Endodermal cell (in vitro differentiated cells): ENCODE results near the gene GTF2E1. TPM values are rescaled to one million over a fixed set of nuclear protein-coding genes. Genes with fewer than 3 reads are reported as not detected.

Experiments used
- DNase-seq: peaks from one replicate; pipeline ENCODE4 v3.0.0-alpha.2; 2017
- H3K27ac ChIP-seq: 2 replicates; pipeline ENCODE4 v1.5.1; 2013; ENCODE audit warnings: mild to moderate bottlenecking, low read depth, low read length, moderate library complexity
- H3K27me3 ChIP-seq: 2 replicates; pipeline ENCODE4 v1.6.1; 2013; ENCODE audit warnings: mild to moderate bottlenecking, low read length, moderate library complexity; ENCODE audit not compliant: insufficient read depth, control insufficient read depth, poor library complexity, severe bottlenecking
- H3K36me3 ChIP-seq: 2 replicates; pipeline ENCODE4 v1.7.0; 2013; ENCODE audit warnings: mild to moderate bottlenecking, low read length, moderate library complexity; ENCODE audit not compliant: control insufficient read depth, insufficient read depth
- H3K4me1 ChIP-seq: one replicate; pipeline ENCODE4 v1.7.0; 2013; ENCODE audit warnings: low read length; ENCODE audit not compliant: control insufficient read depth, insufficient read depth
- H3K4me3 ChIP-seq: 2 replicates; pipeline ENCODE4 v1.5.1; 2013; ENCODE audit warnings: mild to moderate bottlenecking, low read length, moderate library complexity
- H3K9ac ChIP-seq: 2 replicates; pipeline ENCODE4 v1.6.1; 2013; ENCODE audit warnings: mild to moderate bottlenecking, low read length, moderate library complexity; ENCODE audit not compliant: poor library complexity, severe bottlenecking; ENCODE audit errors: extremely low read depth
- H3K9me3 ChIP-seq: 2 replicates; pipeline ENCODE4 v1.6.1; 2013; ENCODE audit warnings: mild to moderate bottlenecking, low read length, moderate library complexity; ENCODE audit not compliant: control insufficient read depth
- H3K27ac Mint-ChIP-seq: 2 replicates; pipeline ENCODE4 v1.8.0; 2020; ENCODE audit warnings: mixed read lengths
- H3K27me3 Mint-ChIP-seq: 2 replicates; pipeline ENCODE4 v1.8.0; 2021; ENCODE audit warnings: mild to moderate bottlenecking, mixed read lengths; ENCODE audit not compliant: insufficient read depth
- H3K36me3 Mint-ChIP-seq: 2 replicates; pipeline ENCODE4 v1.8.0; 2020; ENCODE audit warnings: low read depth, mixed read lengths
- H3K4me1 Mint-ChIP-seq: 2 replicates; pipeline ENCODE4 v1.8.0; 2020; ENCODE audit warnings: mixed read lengths
- H3K4me3 Mint-ChIP-seq: 2 replicates; pipeline ENCODE4 v1.8.0; 2020; ENCODE audit warnings: mild to moderate bottlenecking, moderate library complexity, mixed read lengths
- H3K9me3 Mint-ChIP-seq: 2 replicates; pipeline ENCODE4 v1.8.0; 2020; ENCODE audit warnings: mild to moderate bottlenecking, mixed read lengths
- WGBS, 2 experiments: methylation state at CpG; one replicate each; pipeline versions ENCODE4 v1.1.5 to v1.1.7; 2013; ENCODE audit warnings: missing lambda C conversion rate in 2 of 2, mixed read lengths in 1 of 2; ENCODE audit not compliant: insufficient coverage in 1 of 2, insufficient read length in 1 of 2; 5-methylcytosine and 5-hydroxymethylcytosine counted together
- long read RNA-seq, 4 experiments: library from polyadenylated mRNA in 2 of 4; library from RNA in 1 of 4; library from capped mRNA in 1 of 4; stranded (forward) in 3 of 4; unstranded in 1 of 4; transcript quantifications; one replicate each; pipeline ENCODE4 v2.0.0, GENCODE V29; 2020 to 2021; ENCODE audit warnings: inconsistent platforms in 1 of 4
- polyA plus RNA-seq, 2 experiments: library from polyadenylated mRNA; stranded (reverse); fragments of 50-300 nt; gene quantifications; one replicate each; pipeline ENCODE4 v1.2.3, GENCODE V29; 2013
- total RNA-seq, 2 donors: library from RNA; stranded (reverse); fragmentation: NEBNext Ultra II Directional in 1 of 2; extraction: Animal tissue kit (Norgen Biotek cat#: 25700) in 1 of 2; gene quantifications; 2 replicates in 1 of 2; 3 replicates in 1 of 2; pipeline ENCODE4 v1.2.1, GENCODE V29; 2021
- TF ChIP-seq, protein P1 (sequence below): fragments of 200-600 bp; sonication (generic); conservative IDR thresholded peaks from 2 replicates; pipeline ENCODE4 v1.5.0; 2021; ENCODE audit warnings: antibody characterized with exemption, mild to moderate bottlenecking

Gene GTF2E1
- 10 to 100 TPM; 42.6 to 51.1 TPM for total RNA-seq
- polyA plus RNA-seq (2013, experiment 1 of 2) = 27.9 TPM
- polyA plus RNA-seq (2013, experiment 2 of 2) = 27.2 TPM
- long read RNA-seq, experiment 1, partial matches to known transcripts = 13 of 14 reads
- long read RNA-seq, experiment 1, other reads (novel, unspliced or antisense) = 0 of 14 reads
- long read RNA-seq, experiment 2, transcript GTF2E1-201 (5 exons, 3,012 nt) = major isoform, 52 of 61 reads
- long read RNA-seq, experiment 2, partial matches to known transcripts = 7 of 61 reads
- long read RNA-seq, experiment 2, other reads (novel, unspliced or antisense) = 2 of 61 reads
- long read RNA-seq, experiment 3, transcript GTF2E1-201 (5 exons, 3,012 nt) = major isoform, 163 of 177 reads
- long read RNA-seq, experiment 3, partial matches to known transcripts = 5 of 177 reads
- long read RNA-seq, experiment 3, other reads (novel, unspliced or antisense) = 9 of 177 reads
- long read RNA-seq, experiment 4, partial matches to known transcripts = 1 of 10 reads
- long read RNA-seq, experiment 4, other reads (novel, unspliced or antisense) = 6 of 10 reads

GRCh38 chr3:120742198-120742848, at the start of gene GTF2E1, which contains the start of gene RABL3:
Gene GTF2E1, plus strand, starts transcription at chr3:120742744. Its CDS starts 7,809 bp downstream, at chr3:120750553.
Gene RABL3, minus strand, starts transcription at chr3:120742516. Its CDS starts 9 bp downstream, at chr3:120742507.
- peaks cover 16% of the 10 kb centered on the region for H3K36me3 ChIP-seq
- WGBS, 2 experiments = 0% methylated on average over 6 to 39 of the region's 39 CpGs
- peak within 1 kb of the TSS; percentile 94 for H3K4me3 ChIP-seq
- no peaks in the 10 kb centered on the region for H3K4me1 ChIP-seq
- H3K9ac ChIP-seq = peak within 1 kb of the TSS; percentile 95
- no peaks in the 10 kb centered on the region for H3K27me3 ChIP-seq
- peaks cover 27% of the 10 kb centered on the region for H3K36me3 Mint-ChIP-seq
- H3K9me3 Mint-ChIP-seq = peaks cover 23% of the 10 kb centered on the region
- TF ChIP-seq, protein P1, sequence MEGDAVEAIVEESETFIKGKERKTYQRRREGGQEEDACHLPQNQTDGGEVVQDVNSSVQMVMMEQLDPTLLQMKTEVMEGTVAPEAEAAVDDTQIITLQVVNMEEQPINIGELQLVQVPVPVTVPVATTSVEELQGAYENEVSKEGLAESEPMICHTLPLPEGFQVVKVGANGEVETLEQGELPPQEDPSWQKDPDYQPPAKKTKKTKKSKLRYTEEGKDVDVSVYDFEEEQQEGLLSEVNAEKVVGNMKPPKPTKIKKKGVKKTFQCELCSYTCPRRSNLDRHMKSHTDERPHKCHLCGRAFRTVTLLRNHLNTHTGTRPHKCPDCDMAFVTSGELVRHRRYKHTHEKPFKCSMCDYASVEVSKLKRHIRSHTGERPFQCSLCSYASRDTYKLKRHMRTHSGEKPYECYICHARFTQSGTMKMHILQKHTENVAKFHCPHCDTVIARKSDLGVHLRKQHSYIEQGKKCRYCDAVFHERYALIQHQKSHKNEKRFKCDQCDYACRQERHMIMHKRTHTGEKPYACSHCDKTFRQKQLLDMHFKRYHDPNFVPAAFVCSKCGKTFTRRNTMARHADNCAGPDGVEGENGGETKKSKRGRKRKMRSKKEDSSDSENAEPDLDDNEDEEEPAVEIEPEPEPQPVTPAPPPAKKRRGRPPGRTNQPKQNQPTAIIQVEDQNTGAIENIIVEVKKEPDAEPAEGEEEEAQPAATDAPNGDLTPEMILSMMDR = no peak
- peak; percentile 99 for DNase-seq
- H3K27me3 Mint-ChIP-seq = no peaks in the 10 kb centered on the region
- H3K9me3 ChIP-seq = peaks cover 20% of the 10 kb centered on the region
- peak within 1 kb of the TSS; percentile 94 for H3K27ac ChIP-seq
- peaks cover 15% of the 10 kb centered on the region for H3K4me1 Mint-ChIP-seq
- peak within 1 kb of the TSS; percentile 99 for H3K27ac Mint-ChIP-seq
- peak within 1 kb of the TSS; percentile 99 for H3K4me3 Mint-ChIP-seq

DNA sequence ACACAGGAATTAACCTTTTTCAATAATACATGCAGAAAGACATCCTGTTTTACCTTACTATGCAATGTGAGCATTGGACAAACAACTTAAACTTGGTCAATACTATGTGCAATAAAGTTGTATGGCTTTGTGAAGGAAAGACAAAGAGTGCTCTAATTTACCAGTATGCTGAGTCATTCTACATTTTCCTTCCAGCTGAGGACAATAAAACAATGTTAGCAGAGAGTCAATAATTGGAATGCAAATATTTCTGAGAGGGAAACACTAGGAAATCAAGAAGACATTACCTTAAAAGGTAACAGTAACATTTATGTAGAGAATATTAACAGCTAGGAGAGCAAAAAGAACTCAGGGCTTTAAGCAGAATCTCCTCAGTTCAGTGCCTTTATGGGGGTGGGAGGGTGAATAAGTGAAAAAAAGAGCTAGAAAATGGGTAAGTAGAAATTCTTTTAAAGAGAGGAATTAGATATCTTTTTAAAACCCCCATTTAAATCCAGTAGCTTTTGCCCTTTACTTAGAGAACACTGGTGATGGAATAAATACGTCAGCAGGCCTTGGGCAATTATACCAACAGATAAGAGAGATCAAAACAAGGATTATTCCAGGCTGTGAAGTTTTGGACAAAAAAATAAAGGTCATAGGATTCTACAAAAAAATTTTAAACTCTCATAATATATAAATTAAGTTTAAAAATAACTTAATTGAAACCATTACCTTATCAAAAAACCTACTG, 48.9 kb upstream of the GTF2E1 start:
- H3K4me1 Mint-ChIP-seq = peaks cover 19% of the 10 kb centered on the region
- no peaks in the 10 kb centered on the region for H3K9me3 Mint-ChIP-seq
- peak overlapping the region; percentile 23 for H3K27ac Mint-ChIP-seq
- H3K4me1 ChIP-seq = no peaks in the 10 kb centered on the region
- no peaks in the 10 kb centered on the region for H3K36me3 ChIP-seq
- H3K4me3 Mint-ChIP-seq = no peak overlapping the region
- H3K9me3 ChIP-seq = no peaks in the 10 kb centered on the region
- H3K36me3 Mint-ChIP-seq = peaks cover 7% of the 10 kb centered on the region
- 88% methylated on average over 1 of the region's 1 CpG; no CpG with 5 or more reads in 1 of the 2 experiments for WGBS, 2 experiments
- TF ChIP-seq, protein P1 = no peak
- no peak for DNase-seq
- no peak overlapping the region for H3K4me3 ChIP-seq
- no peaks in the 10 kb centered on the region for H3K27me3 ChIP-seq
- no peaks in the 10 kb centered on the region for H3K27me3 Mint-ChIP-seq
- no peak overlapping the region for H3K9ac ChIP-seq
- no peak overlapping the region for H3K27ac ChIP-seq

DNA sequence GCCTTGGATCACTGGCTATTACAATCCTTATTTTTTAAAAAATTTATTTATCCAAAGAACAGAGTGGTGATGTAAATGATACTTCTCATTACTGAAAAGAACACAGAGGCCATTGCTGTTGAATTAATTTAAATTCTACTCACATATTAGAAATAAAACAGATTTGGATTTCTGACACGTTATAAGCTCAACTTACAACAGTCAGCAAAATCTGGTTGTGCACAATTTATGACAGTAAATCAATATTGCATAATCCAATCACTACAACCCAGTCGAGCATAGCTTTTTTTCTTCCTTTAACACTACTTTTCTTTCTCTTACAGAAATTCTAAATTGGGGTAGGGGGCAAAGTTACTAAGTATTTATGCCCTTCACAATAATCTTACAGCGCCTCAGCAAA, 43.2 kb upstream of the GTF2E1 start:
- H3K9ac ChIP-seq = no peak overlapping the region
- TF ChIP-seq, protein P1 = no peak
- H3K4me3 Mint-ChIP-seq = no peak overlapping the region
- no peak for DNase-seq
- H3K9me3 ChIP-seq = peaks cover 8% of the 10 kb centered on the region
- H3K27me3 Mint-ChIP-seq = peaks cover 4% of the 10 kb centered on the region
- H3K27ac Mint-ChIP-seq = no peak overlapping the region
- H3K4me1 Mint-ChIP-seq = peaks cover 10% of the 10 kb centered on the region
- H3K9me3 Mint-ChIP-seq = peaks cover 1% of the 10 kb centered on the region
- H3K4me3 ChIP-seq = no peak overlapping the region
- H3K4me1 ChIP-seq = no peaks in the 10 kb centered on the region
- peaks cover 16% of the 10 kb centered on the region for H3K36me3 Mint-ChIP-seq
- no peak overlapping the region for H3K27ac ChIP-seq
- WGBS, 2 experiments = 91 to 100% methylated on average over 1 to 3 of the region's 3 CpGs
- H3K36me3 ChIP-seq = peaks cover 6% of the 10 kb centered on the region
- no peaks in the 10 kb centered on the region for H3K27me3 ChIP-seq
